Measurements from ENCODE around the gene DUT. TPM values are rescaled to one million over a fixed set of nuclear protein-coding genes. Genes with fewer than 3 reads are reported as not detected.

DUT gene
- total and polyA plus RNA-seq, 2 experiments from 2014 or later: 50.9 to 70.4 TPM

GRCh38 chr15:48283396-48284145, 47.7 kb upstream of the DUT start:
- Histone ChIP-seq H2AFZ (no peak overlapping the region), H3K27me3 (no peaks in the 10 kb centered on the region), H3K36me3 (replicated peaks; ENCODE audit: insufficient read depth, low read depth) (no peaks in the 10 kb centered on the region), H3K9me2 (replicated peaks; ENCODE audit: insufficient read depth) (no peaks in the 10 kb centered on the region), H3K79me2 (no peaks in the 10 kb centered on the region), H4K20me1 (ENCODE audit: insufficient read depth, poor library complexity, severe bottlenecking) (no peaks in the 10 kb centered on the region), H3K9me3 (ENCODE audit: low read depth) (no peaks in the 10 kb centered on the region), H3K27ac (no peak overlapping the region), H3K4me2 (no peak overlapping the region), H3K4me1 (ENCODE audit: insufficient read depth) (no peaks in the 10 kb centered on the region), H3K4me3 (no peak overlapping the region)
- no peak for TF ChIP-seq EZH2 (IDR thresholded peaks at IDR 0.05; ENCODE audit: borderline replicate concordance)
- no peak for TF ChIP-seq EZH2phosphoT487 (IDR thresholded peaks at IDR 0.05; ENCODE audit: low read depth, severe bottlenecking, unreplicated experiment)
- TF ChIP-seq, protein P1, sequence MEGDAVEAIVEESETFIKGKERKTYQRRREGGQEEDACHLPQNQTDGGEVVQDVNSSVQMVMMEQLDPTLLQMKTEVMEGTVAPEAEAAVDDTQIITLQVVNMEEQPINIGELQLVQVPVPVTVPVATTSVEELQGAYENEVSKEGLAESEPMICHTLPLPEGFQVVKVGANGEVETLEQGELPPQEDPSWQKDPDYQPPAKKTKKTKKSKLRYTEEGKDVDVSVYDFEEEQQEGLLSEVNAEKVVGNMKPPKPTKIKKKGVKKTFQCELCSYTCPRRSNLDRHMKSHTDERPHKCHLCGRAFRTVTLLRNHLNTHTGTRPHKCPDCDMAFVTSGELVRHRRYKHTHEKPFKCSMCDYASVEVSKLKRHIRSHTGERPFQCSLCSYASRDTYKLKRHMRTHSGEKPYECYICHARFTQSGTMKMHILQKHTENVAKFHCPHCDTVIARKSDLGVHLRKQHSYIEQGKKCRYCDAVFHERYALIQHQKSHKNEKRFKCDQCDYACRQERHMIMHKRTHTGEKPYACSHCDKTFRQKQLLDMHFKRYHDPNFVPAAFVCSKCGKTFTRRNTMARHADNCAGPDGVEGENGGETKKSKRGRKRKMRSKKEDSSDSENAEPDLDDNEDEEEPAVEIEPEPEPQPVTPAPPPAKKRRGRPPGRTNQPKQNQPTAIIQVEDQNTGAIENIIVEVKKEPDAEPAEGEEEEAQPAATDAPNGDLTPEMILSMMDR (IDR thresholded peaks at IDR 0.05; ENCODE audit: poor library complexity): no peak
- 69% methylated on average over 6 of the region's 6 CpGs for WGBS (ENCODE audit: low lambda C conversion rate, missing lambda C conversion rate)
- DNase-seq (ENCODE audit: low spot score): no peak

- no peak overlapping the region for H2AFZ ChIP-seq
- no peaks in the 10 kb centered on the region for H3K27me3 ChIP-seq
- 29% methylated on average over 14 of the region's 14 CpGs for WGBS (ENCODE audit: low lambda C conversion rate, missing lambda C conversion rate)
- H3K36me3 ChIP-seq (replicated peaks; ENCODE audit: insufficient read depth, low read depth): no peaks in the 10 kb centered on the region
- no peaks in the 10 kb centered on the region for H4K20me1 ChIP-seq (ENCODE audit: insufficient read depth, poor library complexity, severe bottlenecking)
- no peaks in the 10 kb centered on the region for H3K9me2 ChIP-seq (replicated peaks; ENCODE audit: insufficient read depth)
- H3K79me2 ChIP-seq: no peaks in the 10 kb centered on the region
- H3K4me3 ChIP-seq: no peak overlapping the region
- H3K4me1 ChIP-seq (ENCODE audit: insufficient read depth): no peaks in the 10 kb centered on the region
- H3K4me2 ChIP-seq: peak overlapping the region; percentile 67
- no peaks in the 10 kb centered on the region for H3K9me3 ChIP-seq (ENCODE audit: low read depth)
- no peak overlapping the region for H3K27ac ChIP-seq
- TF ChIP-seq, protein P1 (IDR thresholded peaks at IDR 0.05; ENCODE audit: poor library complexity): peak; percentile 80
- TF ChIP-seq EZH2phosphoT487 (IDR thresholded peaks at IDR 0.05; ENCODE audit: low read depth, severe bottlenecking, unreplicated experiment): no peak
- peak; percentile 86 for DNase-seq (ENCODE audit: low spot score)
Observed at GRCh38 chr15:48285329-48286214, 45.7 kb upstream of the DUT start.

- DNase-seq (ENCODE audit: low spot score): no peak
- no peak overlapping the region for H3K4me3 ChIP-seq
- H4K20me1 ChIP-seq (ENCODE audit: insufficient read depth, poor library complexity, severe bottlenecking): no peaks in the 10 kb centered on the region
- no peak overlapping the region for H2AFZ ChIP-seq
- no peaks in the 10 kb centered on the region for H3K4me1 ChIP-seq (ENCODE audit: insufficient read depth)
- TF ChIP-seq, protein P1 (IDR thresholded peaks at IDR 0.05; ENCODE audit: poor library complexity): no peak
- TF ChIP-seq EZH2 (IDR thresholded peaks at IDR 0.05; ENCODE audit: borderline replicate concordance): no peak
- H3K9me3 ChIP-seq (ENCODE audit: low read depth): no peaks in the 10 kb centered on the region
- H3K27ac ChIP-seq: no peak overlapping the region
- H3K27me3 ChIP-seq: no peaks in the 10 kb centered on the region
- H3K4me2 ChIP-seq: no peak overlapping the region
- WGBS (ENCODE audit: low lambda C conversion rate, missing lambda C conversion rate): 73% methylated on average over 2 of the region's 2 CpGs
- H3K9me2 ChIP-seq (replicated peaks; ENCODE audit: insufficient read depth): no peaks in the 10 kb centered on the region
- no peaks in the 10 kb centered on the region for H3K79me2 ChIP-seq
- H3K36me3 ChIP-seq (replicated peaks; ENCODE audit: insufficient read depth, low read depth): no peaks in the 10 kb centered on the region
Observed at GRCh38 chr15:48289628-48290027, 41.6 kb upstream of the DUT start.
